ENCODE data around the gene NKD2. TPM values are rescaled to one million over a fixed set of nuclear protein-coding genes. Genes with fewer than 3 reads are reported as not detected.

NKD2 gene
- total RNA-seq, 2 experiments from 2014 or later, result 0.38 TPM

DNA sequence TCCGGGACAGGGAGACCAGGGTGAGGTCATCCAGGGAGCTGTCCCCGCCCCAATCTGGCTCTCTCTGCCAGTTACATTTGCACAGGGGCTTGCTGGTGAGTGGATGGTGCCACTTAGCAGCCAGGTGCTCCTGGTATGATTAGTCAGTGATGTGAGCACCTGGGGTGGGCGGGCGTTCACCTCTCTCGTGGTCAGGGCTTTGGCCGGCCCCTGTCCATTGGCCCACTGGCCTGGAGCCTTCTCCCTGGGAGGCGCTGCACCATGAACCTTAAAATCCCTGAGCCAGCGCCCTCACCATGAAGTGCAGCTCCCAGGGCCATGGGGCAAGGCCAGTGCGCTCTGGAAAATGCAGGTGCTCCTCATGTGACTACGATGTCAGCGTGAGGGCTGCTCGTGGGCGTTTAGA lies 2.0 kb downstream of the NKD2 start:
- POLR2A ChIA-PET, result no interaction called here

DNA sequence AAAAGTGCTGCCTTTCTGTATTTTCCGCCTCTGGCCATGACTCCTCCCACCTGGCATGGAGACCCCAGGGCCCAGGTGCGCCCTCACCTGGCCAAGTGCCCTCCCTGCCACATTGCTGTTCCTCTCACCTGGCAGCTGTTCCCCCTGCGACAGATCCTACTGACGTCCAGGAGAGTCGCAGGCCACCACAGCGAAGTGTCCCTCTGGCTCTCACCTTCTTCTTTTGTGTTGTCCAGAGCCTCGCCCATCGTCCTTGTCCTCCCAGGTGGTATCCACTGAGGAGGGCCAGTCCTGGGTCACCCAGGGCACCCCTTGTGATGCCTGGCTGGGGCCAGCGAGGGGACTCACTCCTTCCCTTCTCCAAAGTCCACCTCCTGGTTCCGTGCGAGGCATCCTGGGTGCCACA lies 2.6 kb downstream of the NKD2 start:
- DNase-seq (ENCODE audit: low spot score), result peak; percentile 67
- CTCF ChIA-PET (ENCODE audit: unreplicated experiment), result no interaction called here
- no peaks in the 10 kb centered on the region for H3K79me2 ChIP-seq (ENCODE audit: insufficient read depth, low read depth, low read length)
- TF ChIP-seq, protein P1, sequence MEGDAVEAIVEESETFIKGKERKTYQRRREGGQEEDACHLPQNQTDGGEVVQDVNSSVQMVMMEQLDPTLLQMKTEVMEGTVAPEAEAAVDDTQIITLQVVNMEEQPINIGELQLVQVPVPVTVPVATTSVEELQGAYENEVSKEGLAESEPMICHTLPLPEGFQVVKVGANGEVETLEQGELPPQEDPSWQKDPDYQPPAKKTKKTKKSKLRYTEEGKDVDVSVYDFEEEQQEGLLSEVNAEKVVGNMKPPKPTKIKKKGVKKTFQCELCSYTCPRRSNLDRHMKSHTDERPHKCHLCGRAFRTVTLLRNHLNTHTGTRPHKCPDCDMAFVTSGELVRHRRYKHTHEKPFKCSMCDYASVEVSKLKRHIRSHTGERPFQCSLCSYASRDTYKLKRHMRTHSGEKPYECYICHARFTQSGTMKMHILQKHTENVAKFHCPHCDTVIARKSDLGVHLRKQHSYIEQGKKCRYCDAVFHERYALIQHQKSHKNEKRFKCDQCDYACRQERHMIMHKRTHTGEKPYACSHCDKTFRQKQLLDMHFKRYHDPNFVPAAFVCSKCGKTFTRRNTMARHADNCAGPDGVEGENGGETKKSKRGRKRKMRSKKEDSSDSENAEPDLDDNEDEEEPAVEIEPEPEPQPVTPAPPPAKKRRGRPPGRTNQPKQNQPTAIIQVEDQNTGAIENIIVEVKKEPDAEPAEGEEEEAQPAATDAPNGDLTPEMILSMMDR (conservative IDR thresholded peaks at IDR 0.05; ENCODE audit: low read length), result peak; percentile 85
- no peak for TF ChIP-seq EZH2phosphoT487 (IDR thresholded peaks at IDR 0.05; ENCODE audit: borderline replicate concordance, low read depth, low read length)
- no TSS peak for BruUV-seq (replicated peaks)
- no peaks in the 10 kb centered on the region for H3K4me1 ChIP-seq (ENCODE audit: insufficient read depth, low read length, poor library complexity, severe bottlenecking)
- H3K27ac ChIP-seq (ENCODE audit: low read depth, low read length, poor library complexity, severe bottlenecking), result no peak overlapping the region
- intact Hi-C loops (cut with micrococcal nuclease; ENCODE audit: unreplicated experiment), result loop anchor here (1.0 kb wide), 1 partner anchor 156 kb away; no protein-coding TSS in a partner anchor
- H3K9me2 ChIP-seq (ENCODE audit: insufficient read depth, low read length), result no peaks in the 10 kb centered on the region
- no peak overlapping the region for H3K4me2 ChIP-seq (ENCODE audit: low read length)
- POLR2A ChIA-PET, result no interaction called here
- no peaks in the 10 kb centered on the region for H3K9me3 ChIP-seq (ENCODE audit: low read length)
- H4K20me1 ChIP-seq (ENCODE audit: insufficient read depth, low read length), result no peaks in the 10 kb centered on the region
- H3K36me3 ChIP-seq (ENCODE audit: insufficient read depth, low read length), result no peaks in the 10 kb centered on the region
- no peak overlapping the region for H3K4me3 ChIP-seq (ENCODE audit: low read depth, low read length, poor library complexity, severe bottlenecking)
- no peak overlapping the region for H2AFZ ChIP-seq (ENCODE audit: low read length)

More for the DNA sequence above, 2.0 kb downstream of the NKD2 start:
- no peaks in the 10 kb centered on the region for H3K36me3 ChIP-seq (ENCODE audit: insufficient read depth, low read length)
- no peaks in the 10 kb centered on the region for H4K20me1 ChIP-seq (ENCODE audit: insufficient read depth, low read length)
- no TSS peak for BruUV-seq (replicated peaks)
- no peak overlapping the region; the same call in 1 of the 2 replicates for H3K4me2 ChIP-seq (ENCODE audit: low read length)
- no peak for DNase-seq (ENCODE audit: low spot score)
- CTCF ChIA-PET (ENCODE audit: unreplicated experiment), result no interaction called here
- intact Hi-C loops (cut with micrococcal nuclease; ENCODE audit: unreplicated experiment), result loop anchor here (1.0 kb wide), 1 partner anchor 157 kb away; no protein-coding TSS in a partner anchor
- no peak overlapping the region for H3K4me3 ChIP-seq (ENCODE audit: low read depth, low read length, poor library complexity, severe bottlenecking)
- H3K27ac ChIP-seq (ENCODE audit: low read depth, low read length, poor library complexity, severe bottlenecking), result no peak overlapping the region
- no peaks in the 10 kb centered on the region for H3K4me1 ChIP-seq (ENCODE audit: insufficient read depth, low read length, poor library complexity, severe bottlenecking)
- H3K9me3 ChIP-seq (ENCODE audit: low read length), result no peaks in the 10 kb centered on the region
- H2AFZ ChIP-seq (ENCODE audit: low read length), result no peak overlapping the region
- no peaks in the 10 kb centered on the region for H3K79me2 ChIP-seq (ENCODE audit: insufficient read depth, low read depth, low read length)
- no peaks in the 10 kb centered on the region for H3K9me2 ChIP-seq (ENCODE audit: insufficient read depth, low read length)
- no peak for TF ChIP-seq EZH2phosphoT487 (IDR thresholded peaks at IDR 0.05; ENCODE audit: borderline replicate concordance, low read depth, low read length)
- TF ChIP-seq, protein P1 (conservative IDR thresholded peaks at IDR 0.05; ENCODE audit: low read length), result no peak

DNA sequence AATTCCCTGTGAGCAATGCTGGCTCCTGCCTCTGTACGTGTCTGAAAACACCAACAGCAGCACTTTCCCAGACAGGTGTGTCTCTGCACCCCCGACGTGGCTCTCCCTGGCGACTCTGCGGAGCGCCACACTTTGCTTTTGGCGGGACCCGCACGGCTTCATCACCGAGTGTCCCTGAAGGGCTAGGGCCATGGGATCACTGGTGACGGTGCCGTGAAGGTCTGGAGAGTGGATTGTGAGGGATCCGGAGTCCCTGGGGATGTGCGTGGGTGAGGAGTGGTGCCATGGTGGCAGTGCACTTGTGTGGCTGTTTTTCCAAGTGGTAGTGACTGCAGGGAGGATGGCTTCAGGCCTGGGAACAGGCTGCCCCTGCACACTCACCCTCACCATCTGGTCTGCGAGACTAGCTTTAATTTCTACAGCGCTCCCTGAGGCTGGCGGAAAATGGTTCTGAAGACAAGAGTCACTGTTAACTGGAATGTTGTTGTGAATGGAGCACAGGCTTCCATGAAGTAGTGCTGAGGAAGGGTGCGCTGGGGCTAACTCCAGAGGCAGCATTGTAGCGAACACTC lies 3.2 kb downstream of the NKD2 start:
- Histone ChIP-seq H3K9me2 (ENCODE audit: insufficient read depth, low read length) (no peaks in the 10 kb centered on the region), H2AFZ (ENCODE audit: low read length) (no peak overlapping the region), H3K27ac (ENCODE audit: low read depth, low read length, poor library complexity, severe bottlenecking) (no peak overlapping the region), H3K36me3 (ENCODE audit: insufficient read depth, low read length) (no peaks in the 10 kb centered on the region), H3K4me3 (ENCODE audit: low read depth, low read length, poor library complexity, severe bottlenecking) (no peak overlapping the region), H3K9me3 (ENCODE audit: low read length) (no peaks in the 10 kb centered on the region), H4K20me1 (ENCODE audit: insufficient read depth, low read length) (no peaks in the 10 kb centered on the region), H3K79me2 (ENCODE audit: insufficient read depth, low read depth, low read length) (no peaks in the 10 kb centered on the region), H3K4me1 (ENCODE audit: insufficient read depth, low read length, poor library complexity, severe bottlenecking) (no peaks in the 10 kb centered on the region), H3K4me2 (ENCODE audit: low read length) (no peak overlapping the region)
- TF ChIP-seq, protein P1 (conservative IDR thresholded peaks at IDR 0.05; ENCODE audit: low read length), result no peak
- no peak for TF ChIP-seq EZH2phosphoT487 (IDR thresholded peaks at IDR 0.05; ENCODE audit: borderline replicate concordance, low read depth, low read length)
- POLR2A ChIA-PET, result no interaction called here
- no peak for DNase-seq (ENCODE audit: low spot score)
- no TSS peak for BruUV-seq (replicated peaks)
- intact Hi-C loops (cut with micrococcal nuclease; ENCODE audit: unreplicated experiment), result loop anchor here (1.0 kb wide), 1 partner anchor 155 kb away; no protein-coding TSS in a partner anchor
- CTCF ChIA-PET (ENCODE audit: unreplicated experiment), result no interaction called here

Data from OCI-LY7 (cell line).